Measurements from ENCODE around the gene MFAP4.

MFAP4 gene

DNA sequence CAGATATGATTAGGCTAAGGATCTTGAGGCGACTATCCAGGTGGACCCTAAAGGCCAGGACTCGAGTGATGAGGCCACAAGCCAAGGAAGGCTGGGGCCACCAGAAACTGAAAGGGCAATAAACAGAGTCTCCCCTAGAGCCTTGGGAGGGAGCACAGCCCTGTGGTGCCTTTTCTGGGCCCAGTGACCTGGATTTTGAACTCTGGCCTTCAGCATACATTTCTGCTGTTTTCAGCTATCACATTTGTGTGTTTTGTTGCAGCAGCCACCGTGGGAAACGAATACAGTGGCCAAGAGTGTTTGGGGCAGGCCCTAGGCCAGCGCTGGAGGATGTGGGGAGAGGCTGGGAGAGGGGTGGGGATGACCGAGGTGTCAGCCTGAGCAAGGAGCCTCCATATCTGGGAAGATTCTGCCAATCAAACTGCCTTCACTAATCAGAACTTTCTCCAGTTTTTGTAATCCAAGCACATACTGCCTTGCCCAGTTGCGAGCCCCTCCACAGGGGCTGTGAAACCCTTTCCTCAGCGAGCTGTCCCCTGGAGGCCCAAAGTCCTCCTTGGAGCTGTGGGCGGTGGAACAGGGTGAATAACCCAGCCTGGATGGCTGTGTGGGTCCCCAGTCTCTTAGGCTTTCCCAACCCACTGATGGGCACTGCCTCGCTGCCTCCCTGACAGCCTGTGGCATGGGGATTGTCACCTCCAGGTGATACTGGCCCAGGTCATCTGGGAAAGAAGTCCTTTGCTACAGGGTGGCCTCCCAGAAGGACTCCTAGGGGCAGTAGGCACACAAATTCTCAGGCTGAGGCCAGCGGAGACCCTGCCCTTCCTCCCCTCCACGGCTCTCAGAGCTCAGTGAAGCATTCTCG, 41.3 kb downstream of the MFAP4 start:
- DNase-seq (ENCODE audit: low read depth), result no peak
- TF ChIP-seq, protein P1, sequence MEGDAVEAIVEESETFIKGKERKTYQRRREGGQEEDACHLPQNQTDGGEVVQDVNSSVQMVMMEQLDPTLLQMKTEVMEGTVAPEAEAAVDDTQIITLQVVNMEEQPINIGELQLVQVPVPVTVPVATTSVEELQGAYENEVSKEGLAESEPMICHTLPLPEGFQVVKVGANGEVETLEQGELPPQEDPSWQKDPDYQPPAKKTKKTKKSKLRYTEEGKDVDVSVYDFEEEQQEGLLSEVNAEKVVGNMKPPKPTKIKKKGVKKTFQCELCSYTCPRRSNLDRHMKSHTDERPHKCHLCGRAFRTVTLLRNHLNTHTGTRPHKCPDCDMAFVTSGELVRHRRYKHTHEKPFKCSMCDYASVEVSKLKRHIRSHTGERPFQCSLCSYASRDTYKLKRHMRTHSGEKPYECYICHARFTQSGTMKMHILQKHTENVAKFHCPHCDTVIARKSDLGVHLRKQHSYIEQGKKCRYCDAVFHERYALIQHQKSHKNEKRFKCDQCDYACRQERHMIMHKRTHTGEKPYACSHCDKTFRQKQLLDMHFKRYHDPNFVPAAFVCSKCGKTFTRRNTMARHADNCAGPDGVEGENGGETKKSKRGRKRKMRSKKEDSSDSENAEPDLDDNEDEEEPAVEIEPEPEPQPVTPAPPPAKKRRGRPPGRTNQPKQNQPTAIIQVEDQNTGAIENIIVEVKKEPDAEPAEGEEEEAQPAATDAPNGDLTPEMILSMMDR (IDR thresholded peaks at IDR 0.05; ENCODE audit: insufficient read depth, low read depth, low read length, missing control alignments), result no peak
- H3K4me3 ChIP-seq (ENCODE audit: low read depth, low read length), result no peak overlapping the region

DNA sequence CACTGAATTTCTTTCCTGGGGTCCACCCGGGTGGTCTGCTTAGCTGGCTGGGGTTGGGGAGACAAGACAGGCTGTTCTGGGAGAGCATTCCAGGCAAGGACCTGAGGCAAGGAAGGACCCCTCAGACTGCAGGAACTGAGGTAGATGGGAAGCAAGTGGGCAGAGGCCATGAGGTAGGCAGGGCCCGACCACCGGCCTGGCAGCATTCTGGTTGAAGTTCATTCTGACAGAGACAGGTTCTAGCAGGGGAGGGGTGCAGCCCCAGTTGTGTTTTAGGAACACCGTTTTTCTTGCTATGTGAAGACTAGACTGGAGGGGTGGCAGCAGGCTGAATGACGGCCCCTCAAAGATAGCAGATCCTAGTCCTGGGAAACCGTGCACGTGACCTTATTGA, 41.9 kb downstream of the MFAP4 start:
- DNase-seq (ENCODE audit: low read depth), result no peak
- TF ChIP-seq, protein P1 (IDR thresholded peaks at IDR 0.05; ENCODE audit: insufficient read depth, low read depth, low read length, missing control alignments), result no peak

DNA sequence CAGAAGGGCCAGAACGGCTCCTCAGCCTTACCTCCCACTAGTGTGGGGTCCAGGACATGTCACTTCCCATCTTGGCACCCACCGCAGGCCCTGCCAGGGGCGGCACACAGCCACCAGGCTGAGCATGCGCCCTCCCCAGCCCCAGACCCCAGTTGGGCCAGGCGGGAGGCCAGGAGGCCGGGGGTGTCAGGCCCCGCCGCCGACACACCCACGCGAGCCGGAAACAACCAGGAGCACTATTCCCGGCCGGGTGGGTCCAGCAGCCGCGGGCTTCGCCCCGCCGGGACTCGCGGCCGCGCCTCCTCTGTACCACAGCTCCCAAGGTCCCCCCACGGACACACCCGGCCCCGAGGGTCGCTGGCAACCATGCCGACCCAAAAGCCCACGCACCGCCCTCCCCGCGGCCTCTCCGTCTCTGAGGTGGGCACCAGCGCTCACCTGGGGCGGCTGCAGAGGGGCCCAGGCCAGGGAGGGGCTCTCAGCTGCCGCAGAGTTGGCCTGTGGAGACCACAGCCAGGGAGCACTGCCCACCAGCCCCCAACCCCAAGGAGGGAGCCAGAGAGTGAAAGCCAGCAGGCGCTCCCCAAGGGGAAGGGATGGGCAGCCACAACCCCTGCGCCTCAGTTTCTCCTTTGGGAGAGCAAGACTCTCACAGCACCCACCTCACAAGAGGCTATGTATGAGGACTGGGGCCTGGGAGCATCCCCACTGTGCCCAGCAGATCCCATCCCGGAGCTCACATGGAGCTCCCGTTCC, 42.5 kb downstream of the MFAP4 start:
- no peak overlapping the region for H3K4me3 ChIP-seq (ENCODE audit: low read depth, low read length)
- DNase-seq (ENCODE audit: low read depth), result no peak
- TF ChIP-seq, protein P1 (IDR thresholded peaks at IDR 0.05; ENCODE audit: insufficient read depth, low read depth, low read length, missing control alignments), result no peak

More for the DNA sequence above, 41.9 kb downstream of the MFAP4 start:
- no peak overlapping the region for H3K4me3 ChIP-seq (ENCODE audit: low read depth, low read length)

DNA sequence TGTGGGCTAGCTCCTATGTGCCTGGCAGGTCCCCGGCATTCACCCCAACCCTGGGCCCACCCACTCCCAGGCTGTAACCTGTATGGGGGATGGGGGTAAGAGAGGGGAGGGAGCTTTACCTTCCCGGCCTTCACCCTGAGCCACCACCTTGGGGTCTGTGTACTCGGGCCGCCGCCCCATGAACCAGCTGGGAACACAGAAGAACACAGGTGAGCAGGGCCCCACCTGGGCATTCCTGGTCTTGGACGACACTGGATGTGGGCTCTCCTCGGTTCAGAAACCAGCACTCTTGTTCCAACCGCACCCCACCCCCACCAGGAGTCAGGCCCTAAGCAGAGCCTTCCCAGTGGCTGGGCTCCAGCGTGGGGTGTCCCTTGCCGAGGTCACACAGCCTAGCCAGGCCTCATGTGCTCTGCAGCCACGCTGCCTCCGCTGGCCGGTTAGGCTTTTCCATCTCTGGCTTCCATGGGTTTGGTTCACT, 43.3 kb downstream of the MFAP4 start:
- TF ChIP-seq, protein P1 (IDR thresholded peaks at IDR 0.05; ENCODE audit: insufficient read depth, low read depth, low read length, missing control alignments), result no peak
- DNase-seq (ENCODE audit: low read depth), result no peak
- H3K4me3 ChIP-seq (ENCODE audit: low read depth, low read length), result no peak overlapping the region

GRCh38 chr17:19343256-19343630, 43.7 kb downstream of the MFAP4 start:
- DNase-seq (ENCODE audit: low read depth), result no peak
- H3K4me3 ChIP-seq (ENCODE audit: low read depth, low read length), result no peak overlapping the region
- TF ChIP-seq, protein P1 (IDR thresholded peaks at IDR 0.05; ENCODE audit: insufficient read depth, low read depth, low read length, missing control alignments), result no peak

GRCh38 chr17:19342611-19343255, 44.3 kb downstream of the MFAP4 start:
- H3K4me3 ChIP-seq (ENCODE audit: low read depth, low read length), result no peak overlapping the region
- TF ChIP-seq, protein P1 (IDR thresholded peaks at IDR 0.05; ENCODE audit: insufficient read depth, low read depth, low read length, missing control alignments), result no peak
- no peak for DNase-seq (ENCODE audit: low read depth)

Data from GM12865 (cell line).